SH-SY5Y (cell line): ENCODE results near the gene IL10RA.

ENCODE experiments used
- GATA2 ChIP-seq: IDR thresholded peaks from 2 replicates; pipeline ENCODE4 v1.6.1; 2011; ENCODE audit warnings: mild to moderate bottlenecking, low read depth, low read length
- GATA3 ChIP-seq: IDR thresholded peaks from 2 replicates; pipeline ENCODE4 v1.6.1; 2011; ENCODE audit warnings: low read depth, mild to moderate bottlenecking, low read length, moderate library complexity

DNA sequence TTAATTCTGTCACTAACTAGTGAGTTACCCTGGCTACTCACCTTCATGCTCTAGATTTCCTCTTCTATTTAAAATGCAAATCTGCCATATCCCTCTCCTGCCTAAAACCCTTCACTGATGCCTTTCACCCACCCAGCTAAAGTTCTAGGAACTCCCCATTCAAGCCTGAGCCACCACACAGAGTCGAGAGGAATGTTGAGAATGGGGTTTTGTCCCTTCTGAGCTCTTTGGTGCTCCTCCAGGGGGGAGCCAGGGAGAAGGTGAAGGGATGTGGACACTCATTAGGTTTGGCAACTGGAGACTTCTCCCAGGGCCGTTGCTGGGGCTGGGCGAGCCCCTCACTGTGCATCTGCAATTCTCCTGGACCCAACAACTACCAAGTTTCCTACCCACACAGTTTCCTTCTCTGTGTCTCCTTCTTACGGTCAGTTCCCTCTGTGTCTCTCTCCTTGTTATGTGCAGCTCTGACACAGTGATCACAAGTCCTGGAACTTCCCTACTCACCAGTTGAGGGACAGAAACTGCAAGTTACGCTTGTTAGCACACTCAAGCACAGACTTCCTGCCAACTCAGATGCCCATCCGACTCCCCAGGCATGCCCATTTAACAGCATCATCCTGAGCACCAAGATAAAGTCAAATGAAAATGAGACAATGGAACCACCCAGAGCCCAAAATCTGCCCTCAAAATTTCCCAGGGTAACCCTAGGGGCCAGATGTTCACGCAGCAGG is 6.5 kb upstream of the IL10RA start:
- TF ChIP-seq GATA3 (no peak), GATA2 (no peak)
